ENCODE results near the gene KIF13A. TPM values are rescaled to one million over a fixed set of nuclear protein-coding genes. Genes with fewer than 3 reads are reported as not detected.
"Not testable (repeated sequence)": the region's sequence is repeated elsewhere in the genome, so short reads cannot be mapped to it uniquely, and the experiment has no call there.

KIF13A gene
- total RNA-seq, 2 donors from 2014 or later, result 35.3 to 45.0 TPM

GRCh38 chr6:17949168-17949567 is 38.3 kb downstream of the KIF13A start:
- Mint-ChIP-seq H3K4me3 (no peak overlapping the region), H3K4me1 (no peaks in the 10 kb centered on the region), H3K27ac (no peak overlapping the region), H3K27me3 (ENCODE audit: insufficient read depth) (no peaks in the 10 kb centered on the region), H3K9me3 (no peaks in the 10 kb centered on the region), H3K36me3 (ENCODE audit: low read depth) (peaks cover 10% of the 10 kb centered on the region)
- Histone ChIP-seq H3K4me3 (ENCODE audit: low read length) (no peak overlapping the region), H3K36me3 (ENCODE audit: control insufficient read depth, insufficient read depth, low read length) (no peaks in the 10 kb centered on the region), H3K9ac (ENCODE audit: extremely low read depth, low read length, poor library complexity, severe bottlenecking) (no peak overlapping the region), H3K4me1 (ENCODE audit: control insufficient read depth, insufficient read depth, low read length) (no peaks in the 10 kb centered on the region), H3K27ac (ENCODE audit: low read depth, low read length) (no peak overlapping the region), H3K9me3 (ENCODE audit: control insufficient read depth, low read length) (no peaks in the 10 kb centered on the region), H3K27me3 (ENCODE audit: control insufficient read depth, insufficient read depth, low read length, poor library complexity, severe bottlenecking) (no peaks in the 10 kb centered on the region)
- no peak for TF ChIP-seq CTCF (conservative IDR thresholded peaks at IDR 0.05)
- 83 to 97% methylated on average over 1 to 2 of the region's 2 CpGs for WGBS, 2 experiments (ENCODE audit: insufficient coverage in 1 of 2, insufficient read length in 1 of 2)
- DNase-seq, result no peak

- WGBS, 2 experiments (ENCODE audit: insufficient coverage in 1 of 2, insufficient read length in 1 of 2), result 80 to 87% methylated on average over 4 to 7 of the region's 7 CpGs
- no peaks in the 10 kb centered on the region for H3K4me1 ChIP-seq (ENCODE audit: control insufficient read depth, insufficient read depth, low read length)
Observed at GRCh38 chr6:17948725-17949124, 38.7 kb downstream of the KIF13A start.

GRCh38 chr6:17947574-17947973 is 39.9 kb downstream of the KIF13A start:
- H3K27me3 ChIP-seq (ENCODE audit: control insufficient read depth, insufficient read depth, low read length, poor library complexity, severe bottlenecking); H3K36me3 Mint-ChIP-seq (ENCODE audit: low read depth); H3K9me3 ChIP-seq (ENCODE audit: control insufficient read depth, low read length); H3K27ac Mint-ChIP-seq; H3K27ac ChIP-seq (ENCODE audit: low read depth, low read length); H3K4me3 ChIP-seq (ENCODE audit: low read length); H3K9ac ChIP-seq (ENCODE audit: extremely low read depth, low read length, poor library complexity, severe bottlenecking); H3K36me3 ChIP-seq (ENCODE audit: control insufficient read depth, insufficient read depth, low read length); H3K27me3 Mint-ChIP-seq (ENCODE audit: insufficient read depth); H3K4me3 Mint-ChIP-seq; H3K4me1 ChIP-seq (ENCODE audit: control insufficient read depth, insufficient read depth, low read length); H3K4me1 Mint-ChIP-seq; DNase-seq; H3K9me3 Mint-ChIP-seq: not testable (repeated sequence)
- WGBS, 2 experiments (ENCODE audit: insufficient coverage in 1 of 2, insufficient read length in 1 of 2), result 90 to 99% methylated on average over 2 to 7 of the region's 7 CpGs

More at GRCh38 chr6:17948725-17949124, 38.7 kb downstream of the KIF13A start:
- no peak overlapping the region for H3K4me3 ChIP-seq (ENCODE audit: low read length)
- Mint-ChIP-seq H3K36me3 (ENCODE audit: low read depth) (peaks cover 8% of the 10 kb centered on the region), H3K27ac (no peak overlapping the region), H3K27me3 (ENCODE audit: insufficient read depth) (no peaks in the 10 kb centered on the region), H3K4me1 (no peaks in the 10 kb centered on the region), H3K9me3 (no peaks in the 10 kb centered on the region), H3K4me3 (no peak overlapping the region)
- TF ChIP-seq CTCF (conservative IDR thresholded peaks at IDR 0.05), result no peak
- no peak overlapping the region for H3K9ac ChIP-seq (ENCODE audit: extremely low read depth, low read length, poor library complexity, severe bottlenecking)
- H3K9me3 ChIP-seq (ENCODE audit: control insufficient read depth, low read length), result no peaks in the 10 kb centered on the region
- no peaks in the 10 kb centered on the region for H3K27me3 ChIP-seq (ENCODE audit: control insufficient read depth, insufficient read depth, low read length, poor library complexity, severe bottlenecking)
- DNase-seq, result no peak
- no peak overlapping the region for H3K27ac ChIP-seq (ENCODE audit: low read depth, low read length)
- H3K36me3 ChIP-seq (ENCODE audit: control insufficient read depth, insufficient read depth, low read length), result no peaks in the 10 kb centered on the region

GRCh38 chr6:17945575-17945974 is 41.9 kb downstream of the KIF13A start:
- Mint-ChIP-seq H3K27me3 (ENCODE audit: insufficient read depth) (no peaks in the 10 kb centered on the region), H3K4me1 (no peaks in the 10 kb centered on the region), H3K9me3 (no peaks in the 10 kb centered on the region), H3K4me3 (no peak overlapping the region), H3K27ac (no peak overlapping the region), H3K36me3 (ENCODE audit: low read depth) (no peaks in the 10 kb centered on the region)
- Histone ChIP-seq H3K9me3 (ENCODE audit: control insufficient read depth, low read length) (no peaks in the 10 kb centered on the region), H3K36me3 (ENCODE audit: control insufficient read depth, insufficient read depth, low read length) (no peaks in the 10 kb centered on the region), H3K4me1 (ENCODE audit: control insufficient read depth, insufficient read depth, low read length) (no peaks in the 10 kb centered on the region), H3K27me3 (ENCODE audit: control insufficient read depth, insufficient read depth, low read length, poor library complexity, severe bottlenecking) (no peaks in the 10 kb centered on the region), H3K4me3 (ENCODE audit: low read length) (no peak overlapping the region), H3K27ac (ENCODE audit: low read depth, low read length) (no peak overlapping the region), H3K9ac (ENCODE audit: extremely low read depth, low read length, poor library complexity, severe bottlenecking) (no peak overlapping the region)
- 98 to 100% methylated on average over 2 of the region's 2 CpGs for WGBS, 2 experiments (ENCODE audit: insufficient coverage in 1 of 2, insufficient read length in 1 of 2)
- TF ChIP-seq CTCF (conservative IDR thresholded peaks at IDR 0.05), result no peak
- DNase-seq, result no peak

Measured in endodermal cell (in vitro differentiated cells).